ENCODE measurements around the gene KTI12.
"Not testable (repeated sequence)": the region's sequence is repeated elsewhere in the genome, so short reads cannot be mapped to it uniquely, and the experiment has no call there.

The KTI12 gene

DNA sequence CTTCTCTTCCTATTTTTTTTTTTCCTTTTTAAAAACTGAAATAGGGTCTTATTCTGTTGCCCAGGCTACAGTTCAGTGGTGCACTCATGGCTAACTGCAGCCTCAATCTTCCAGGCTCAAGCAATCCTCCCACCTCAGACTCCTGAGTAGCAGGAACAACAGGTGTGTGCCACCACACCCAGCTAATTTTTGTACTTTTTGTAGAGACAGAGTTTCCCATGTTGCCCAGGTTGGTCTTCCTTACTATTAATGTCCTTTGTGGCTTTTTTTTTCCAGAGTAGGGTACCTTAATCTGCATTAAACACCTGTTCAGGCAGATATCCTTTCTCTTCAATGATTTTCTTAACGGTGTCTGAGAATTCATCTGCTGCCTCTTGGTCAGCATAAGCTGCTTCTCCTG is 4.3 kb upstream of the KTI12 start:
- DNase-seq: no peak

DNA sequence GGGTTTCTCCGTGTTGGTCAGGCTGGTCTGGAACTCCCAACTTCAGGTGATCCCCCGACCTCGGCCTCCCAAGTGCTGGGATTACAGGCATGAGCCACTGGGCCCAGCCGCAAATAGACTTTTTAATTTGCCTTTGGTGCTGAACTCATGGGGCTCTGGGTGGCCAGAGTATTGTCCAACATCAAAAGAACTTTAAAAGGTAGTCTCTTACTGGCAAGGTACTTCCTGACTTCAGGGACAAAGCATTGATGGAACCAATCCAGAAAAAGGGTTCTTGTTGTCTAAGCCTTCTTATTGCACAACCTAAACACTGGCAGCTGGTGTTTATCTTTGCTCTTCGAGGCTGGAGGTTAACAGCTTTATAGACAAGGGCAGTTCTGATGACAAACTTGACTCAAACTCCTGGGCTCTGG is 3.8 kb upstream of the KTI12 start:
- DNase-seq: no peak

DNA sequence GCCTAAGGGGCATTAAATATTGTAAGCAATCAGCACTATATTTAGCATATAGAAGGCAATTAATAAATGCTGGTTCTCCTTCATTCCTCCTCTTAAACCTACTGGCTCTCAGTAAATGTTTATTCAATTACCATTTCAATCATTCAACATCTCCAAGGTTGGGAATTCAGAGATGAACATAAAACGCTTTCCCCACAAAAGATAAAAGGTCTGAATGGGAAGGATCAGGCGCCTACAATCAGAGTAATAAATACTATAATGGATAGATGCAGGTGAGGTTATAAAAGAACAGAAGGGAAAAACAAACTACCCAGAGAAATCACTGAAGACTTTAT is 407 bp upstream of the KTI12 start:
- DNase-seq: no peak

GRCh38 chr1:52032785-52033131 is 852 bp downstream of the KTI12 start:
- peak; percentile 9 for DNase-seq

DNA sequence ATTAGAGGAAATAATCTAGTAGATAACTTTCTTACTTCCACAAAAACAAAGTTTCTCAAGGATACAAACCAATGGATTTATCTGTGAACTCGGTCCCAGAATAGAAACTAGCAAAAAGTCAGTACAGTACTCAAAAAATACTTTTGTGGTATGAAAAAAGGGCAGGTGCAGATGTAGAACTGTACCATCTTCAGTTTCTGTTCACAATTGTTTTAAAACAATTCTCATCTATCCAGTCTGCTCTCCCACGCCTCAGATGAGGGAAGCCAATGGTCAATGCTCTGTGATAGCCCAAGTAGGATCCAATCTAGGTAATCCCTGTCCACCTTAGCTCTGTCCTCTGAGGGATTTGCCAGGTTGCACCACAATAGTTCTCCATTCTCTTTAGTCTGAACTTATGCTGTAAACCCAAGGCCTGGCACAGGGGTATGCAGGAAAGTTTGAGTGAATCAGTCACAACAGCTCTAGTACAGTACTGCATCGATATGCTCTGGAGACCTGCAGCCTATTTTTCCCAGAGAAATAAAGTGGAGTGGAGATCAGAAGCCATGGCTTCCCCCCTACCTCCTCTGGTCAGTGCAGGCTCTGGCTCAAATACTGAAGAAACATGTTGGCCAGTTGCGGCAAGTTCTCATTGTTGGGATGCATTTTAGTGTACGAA is 1.4 kb downstream of the KTI12 start:
- no peak for DNase-seq

- not testable (repeated sequence) for DNase-seq
Observed at GRCh38 chr1:52028839-52029238, 4.8 kb downstream of the KTI12 start.

- DNase-seq: no peak
Observed at GRCh38 chr1:52028328-52028727, 5.3 kb downstream of the KTI12 start.

GRCh38 chr1:52026278-52026677 is 7.3 kb downstream of the KTI12 start:
- no peak for DNase-seq

- no peak for DNase-seq
Observed at GRCh38 chr1:52022133-52022532, 11.5 kb downstream of the KTI12 start.

DNA sequence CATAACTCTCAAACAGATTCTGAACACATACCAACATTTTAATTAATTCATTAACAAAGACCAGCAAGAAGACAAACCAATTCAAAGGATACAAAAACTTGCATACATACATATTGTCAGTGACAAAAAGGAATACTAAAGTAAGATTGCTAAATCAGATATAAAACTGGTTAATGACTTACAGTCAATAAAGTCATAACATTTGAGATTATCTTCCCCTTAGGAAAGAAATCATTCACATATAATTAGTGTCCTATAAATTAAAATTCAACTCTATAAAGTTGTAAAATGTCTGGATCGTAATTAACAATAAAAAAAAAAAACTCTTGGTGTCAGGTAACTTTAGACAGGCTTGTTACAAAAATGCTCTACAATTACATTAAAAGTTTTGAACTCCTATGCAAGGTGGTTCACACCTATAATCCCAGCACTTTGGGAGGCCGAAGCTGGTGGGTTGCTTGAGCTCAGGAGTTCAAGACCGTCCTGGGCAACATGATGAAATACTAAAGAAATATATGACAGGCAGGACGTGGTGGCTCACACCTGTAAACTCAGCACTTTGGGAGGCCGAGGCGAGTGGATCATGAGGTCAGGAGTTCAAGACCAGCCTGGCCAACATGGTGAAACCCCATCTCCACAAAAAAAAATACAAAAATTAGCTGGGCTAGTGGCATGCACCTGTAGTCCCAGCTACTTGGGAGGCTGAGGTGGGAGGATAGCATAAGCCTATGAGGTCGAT is 25.4 kb downstream of the KTI12 start:
- no peak for DNase-seq

DNA sequence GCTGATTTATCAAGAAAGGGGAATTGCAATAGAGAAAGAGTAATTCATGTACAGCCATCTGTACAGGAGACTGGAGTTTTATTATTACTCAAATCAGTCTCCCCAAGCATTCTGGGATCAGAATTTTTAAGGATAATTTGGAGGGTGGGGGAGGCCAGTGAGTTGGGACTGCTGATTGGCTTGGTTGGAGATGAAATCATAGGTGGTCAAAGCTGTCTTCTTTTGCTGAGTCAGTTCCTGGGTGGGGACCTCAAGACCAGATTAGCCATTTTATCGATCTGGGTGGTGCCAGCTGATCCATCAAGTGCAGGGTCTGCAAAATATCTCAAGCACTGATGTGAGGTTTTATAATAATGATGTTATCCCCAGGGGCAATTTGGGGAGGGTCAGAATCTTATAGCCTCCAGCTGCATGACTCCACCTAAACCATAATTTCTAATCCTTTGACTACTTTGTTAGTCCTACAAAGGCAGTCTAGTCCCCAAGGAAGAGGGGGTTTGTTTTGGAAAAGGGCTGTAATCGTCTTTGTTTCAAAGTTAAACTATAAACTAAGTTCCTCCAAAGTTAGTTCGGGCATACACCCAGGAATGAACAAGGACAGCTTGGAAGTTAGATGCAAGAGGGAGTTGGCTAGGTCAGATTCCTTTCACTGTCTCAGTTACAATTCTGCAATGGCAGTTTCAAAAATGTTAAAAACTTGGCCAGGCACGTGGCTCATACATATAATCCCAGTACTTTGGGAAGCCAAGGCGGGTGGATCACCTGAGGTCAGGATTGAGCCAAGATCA is 26.2 kb downstream of the KTI12 start:
- DNase-seq: no peak

- DNase-seq: not testable (repeated sequence)
Observed at GRCh38 chr1:52006081-52006553, 27.5 kb downstream of the KTI12 start.

DNA sequence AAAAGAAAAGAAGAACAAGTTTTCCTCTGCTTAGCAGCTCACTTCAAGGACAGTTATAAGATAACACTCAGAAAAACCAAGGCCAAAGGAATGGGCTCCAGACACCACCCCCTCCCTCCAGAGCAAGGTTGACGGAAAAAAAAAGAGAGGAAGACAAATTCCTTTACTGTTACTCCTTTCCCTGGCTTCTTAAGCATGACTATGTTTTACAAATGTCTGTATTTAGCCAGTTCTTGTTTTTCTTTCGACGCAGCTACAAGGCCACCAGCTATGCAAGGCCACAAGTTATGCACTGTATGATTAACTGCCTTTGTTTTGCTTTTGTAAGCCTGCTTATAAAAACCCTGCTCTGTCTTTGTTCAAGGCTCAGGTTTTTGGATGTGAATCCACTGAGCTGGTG is 28.1 kb downstream of the KTI12 start:
- DNase-seq: not testable (repeated sequence)

DNA sequence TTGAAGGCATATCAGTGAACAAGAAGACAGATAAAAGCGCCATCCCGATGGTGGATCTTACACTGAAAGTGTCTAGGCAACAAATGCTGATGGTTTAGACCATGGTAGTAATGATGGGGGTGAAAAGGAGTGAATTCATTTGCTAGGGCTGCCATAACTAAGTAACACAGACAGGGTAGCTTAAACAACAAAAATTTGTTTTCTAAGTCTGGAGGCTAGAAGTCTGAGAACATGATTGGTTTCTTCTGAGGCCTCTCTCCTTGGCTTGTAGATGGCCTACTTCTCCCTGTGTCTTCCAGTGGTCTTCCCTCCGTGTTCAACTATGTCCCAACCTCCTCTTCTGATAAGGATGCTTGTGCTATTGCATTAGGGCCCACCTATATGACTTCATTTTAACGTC is 29.7 kb downstream of the KTI12 start:
- no peak for DNase-seq

DNA sequence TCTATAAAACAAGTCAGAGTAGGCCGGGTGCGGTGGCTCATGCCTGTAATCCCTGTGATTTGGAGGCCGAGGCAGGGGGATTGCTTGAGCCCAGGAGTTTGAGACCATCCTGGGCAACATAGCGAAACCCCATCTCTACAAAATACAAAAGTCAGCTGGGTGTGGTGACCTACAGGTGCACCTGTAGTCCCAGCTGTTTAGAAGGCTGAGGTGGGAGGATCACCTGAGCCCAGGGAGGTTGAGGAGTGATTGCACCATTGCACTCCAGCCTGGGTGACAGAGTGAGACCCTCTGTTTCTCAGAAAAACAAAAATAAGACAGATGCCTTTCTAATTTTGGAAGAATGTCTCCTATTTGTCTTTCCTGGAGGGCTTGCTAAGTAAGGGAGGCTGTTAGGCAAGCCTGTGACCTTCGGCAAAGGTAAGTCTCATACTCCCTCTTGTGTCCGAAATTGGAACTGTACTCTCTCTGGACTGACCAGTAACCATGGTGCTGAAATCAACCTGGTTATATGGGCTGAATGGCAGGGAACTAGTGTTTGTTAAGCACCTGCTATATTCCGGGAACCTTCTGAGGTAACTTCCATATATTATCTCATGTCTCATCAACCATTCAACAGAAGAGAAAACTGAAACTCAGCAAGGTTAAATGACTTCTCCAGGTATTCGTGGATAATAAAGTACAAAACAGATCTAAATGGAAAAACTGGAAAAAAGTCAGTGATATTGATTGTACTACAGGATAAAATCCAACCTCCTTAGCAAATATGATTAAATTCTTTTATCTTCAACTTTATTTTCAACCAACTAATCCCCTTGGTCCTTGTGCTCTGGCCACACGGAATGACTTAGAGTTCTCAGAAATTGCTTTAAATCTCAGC is 31.3 kb downstream of the KTI12 start:
- peak; percentile 80 for DNase-seq

DNA sequence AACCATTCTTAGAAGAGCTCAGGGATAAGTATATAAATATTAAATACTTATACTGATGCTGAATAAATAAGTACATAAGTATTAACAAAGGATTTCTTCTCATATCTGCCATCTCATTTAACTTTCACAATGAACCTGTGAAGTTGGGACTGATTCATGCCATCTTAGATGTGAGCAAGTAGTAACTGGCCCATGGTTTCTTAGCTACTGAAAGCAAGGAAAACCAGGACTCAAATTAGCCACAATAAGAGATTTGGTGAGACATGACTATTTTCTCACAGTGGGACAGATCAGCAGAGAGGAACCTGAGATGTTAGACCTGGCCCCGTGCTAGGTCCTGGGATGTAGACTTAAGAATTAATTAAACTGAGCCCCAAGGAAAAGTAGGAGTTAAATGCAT is 34.9 kb downstream of the KTI12 start:
- DNase-seq: no peak

GRCh38 chr1:51997974-51998382 is 35.6 kb downstream of the KTI12 start:
- DNase-seq: no peak

DNA sequence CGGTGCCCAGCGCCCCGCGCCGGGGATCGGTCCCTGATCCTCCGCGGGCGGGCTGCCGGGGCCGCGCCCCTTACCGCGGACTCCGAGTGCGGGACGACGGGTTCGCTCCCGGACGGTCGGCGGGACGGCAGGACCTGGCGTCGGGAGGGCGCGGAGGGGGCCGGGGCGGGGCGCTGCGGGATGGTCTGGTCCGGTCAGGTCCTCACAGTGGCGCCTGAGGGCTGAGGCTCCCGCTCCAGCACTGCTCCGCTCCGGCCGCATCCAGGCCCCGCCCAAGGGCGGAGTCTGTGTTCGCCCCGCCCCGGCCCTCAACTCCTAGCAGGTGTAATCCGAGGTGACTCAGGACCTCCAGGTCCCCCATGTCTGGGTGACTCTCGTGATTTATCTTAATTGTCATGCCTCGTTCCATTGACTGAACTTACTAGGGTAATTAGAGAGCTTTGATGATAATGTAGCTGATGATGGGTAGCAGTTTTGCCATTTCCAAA is 43.1 kb downstream of the KTI12 start, which contains the start of gene RAB3B:
RAB3B (minus strand) TSS at position 223 of the 488 bp plus-strand sequence. CDS start 13,583 bp downstream, outside the sequence.
- peak; percentile 70 for DNase-seq

DNA sequence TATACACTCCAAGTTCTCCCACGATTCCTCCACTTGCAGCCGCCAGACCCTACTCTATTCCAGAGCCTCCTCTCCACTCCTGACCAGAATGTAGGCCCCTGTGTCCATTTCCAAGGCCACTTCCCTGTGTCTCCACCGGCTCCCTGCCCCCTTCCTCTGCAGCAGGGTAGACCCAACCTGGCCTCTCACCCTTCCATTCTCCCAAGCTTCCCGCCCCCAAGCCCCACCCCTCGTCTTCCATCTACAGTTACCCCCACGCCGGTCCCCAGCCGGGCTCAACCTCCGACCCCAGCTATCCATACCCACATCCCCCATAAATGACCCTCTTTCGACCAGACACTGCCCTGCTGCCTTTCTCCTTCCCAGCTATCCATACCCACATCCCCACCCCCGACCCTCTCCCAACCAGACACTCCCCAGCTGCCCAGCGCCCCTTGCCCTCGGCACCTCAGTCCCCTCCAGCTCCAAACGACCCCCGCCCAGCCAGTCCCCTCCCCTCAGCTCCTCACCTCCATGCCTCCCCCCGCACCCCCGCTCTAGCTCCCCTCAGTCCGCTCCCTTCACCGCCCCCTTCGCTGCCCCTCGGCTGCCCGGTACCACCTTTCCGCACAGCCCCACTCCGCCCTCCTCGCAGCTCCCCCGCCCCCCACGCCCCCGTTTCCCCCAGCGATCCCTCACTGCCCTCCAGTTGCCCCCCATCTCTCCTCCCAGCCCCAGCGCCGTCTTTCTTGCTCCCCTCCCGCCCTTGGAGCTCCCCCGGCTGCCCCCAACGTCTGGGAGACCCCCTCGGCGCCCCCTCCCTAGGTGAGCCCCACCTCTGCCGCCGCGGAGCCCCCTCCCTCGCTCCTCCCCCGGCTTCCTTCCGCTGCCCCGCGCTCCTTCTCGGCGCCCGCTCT is 43.8 kb downstream of the KTI12 start:
- no peak for DNase-seq

GRCh38 chr1:51988254-51988653 is 45.4 kb downstream of the KTI12 start:
- no peak for DNase-seq

GRCh38 chr1:51986718-51987117 is 46.9 kb downstream of the KTI12 start:
- DNase-seq: no peak

- DNase-seq: no peak
Observed at GRCh38 chr1:51982161-51982560, 51.4 kb downstream of the KTI12 start.

All from CD4-positive, alpha-beta T cell treated with Interleukin-21 for 1 hour (primary cell).